GM20000 (cell line): Measurements from ENCODE around the gene BDP1.
"Not testable (repeated sequence)": the region's sequence is repeated elsewhere in the genome, so short reads cannot be mapped to it uniquely, and the experiment has no call there.

Source experiments
- DNase-seq: peaks from one replicate; pipeline ENCODE4 v3.0.0; 2012; ENCODE audit warnings: low spot score
- TF ChIP-seq, protein P1 (sequence below): IDR thresholded peaks from 2 replicates; pipeline ENCODE4 v1.5.1; 2012; ENCODE audit warnings: mild to moderate bottlenecking, control low read depth; ENCODE audit errors: extremely low read depth, missing control alignments

The BDP1 gene

DNA sequence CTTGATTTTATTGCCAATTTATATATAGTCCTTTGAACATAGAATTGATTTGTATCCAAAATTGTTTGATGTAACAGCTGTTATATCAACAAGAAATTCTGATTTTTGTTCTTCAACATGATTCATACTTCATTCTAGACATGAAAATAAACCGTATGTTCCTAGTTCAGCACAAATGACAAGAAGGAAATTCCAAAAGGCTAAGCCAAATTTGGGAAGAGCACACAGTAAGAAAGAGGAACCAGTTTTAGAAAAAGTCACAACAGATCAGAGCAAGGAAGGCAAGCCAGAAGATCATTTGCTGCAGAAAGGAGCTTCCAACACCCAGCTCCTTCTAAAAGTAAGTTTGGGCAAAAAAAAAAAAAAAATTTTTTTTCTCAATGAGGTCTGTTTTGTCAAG, 66.7 kb downstream of the BDP1 start:
- TF ChIP-seq, protein P1, sequence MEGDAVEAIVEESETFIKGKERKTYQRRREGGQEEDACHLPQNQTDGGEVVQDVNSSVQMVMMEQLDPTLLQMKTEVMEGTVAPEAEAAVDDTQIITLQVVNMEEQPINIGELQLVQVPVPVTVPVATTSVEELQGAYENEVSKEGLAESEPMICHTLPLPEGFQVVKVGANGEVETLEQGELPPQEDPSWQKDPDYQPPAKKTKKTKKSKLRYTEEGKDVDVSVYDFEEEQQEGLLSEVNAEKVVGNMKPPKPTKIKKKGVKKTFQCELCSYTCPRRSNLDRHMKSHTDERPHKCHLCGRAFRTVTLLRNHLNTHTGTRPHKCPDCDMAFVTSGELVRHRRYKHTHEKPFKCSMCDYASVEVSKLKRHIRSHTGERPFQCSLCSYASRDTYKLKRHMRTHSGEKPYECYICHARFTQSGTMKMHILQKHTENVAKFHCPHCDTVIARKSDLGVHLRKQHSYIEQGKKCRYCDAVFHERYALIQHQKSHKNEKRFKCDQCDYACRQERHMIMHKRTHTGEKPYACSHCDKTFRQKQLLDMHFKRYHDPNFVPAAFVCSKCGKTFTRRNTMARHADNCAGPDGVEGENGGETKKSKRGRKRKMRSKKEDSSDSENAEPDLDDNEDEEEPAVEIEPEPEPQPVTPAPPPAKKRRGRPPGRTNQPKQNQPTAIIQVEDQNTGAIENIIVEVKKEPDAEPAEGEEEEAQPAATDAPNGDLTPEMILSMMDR = no peak
- no peak for DNase-seq

DNA sequence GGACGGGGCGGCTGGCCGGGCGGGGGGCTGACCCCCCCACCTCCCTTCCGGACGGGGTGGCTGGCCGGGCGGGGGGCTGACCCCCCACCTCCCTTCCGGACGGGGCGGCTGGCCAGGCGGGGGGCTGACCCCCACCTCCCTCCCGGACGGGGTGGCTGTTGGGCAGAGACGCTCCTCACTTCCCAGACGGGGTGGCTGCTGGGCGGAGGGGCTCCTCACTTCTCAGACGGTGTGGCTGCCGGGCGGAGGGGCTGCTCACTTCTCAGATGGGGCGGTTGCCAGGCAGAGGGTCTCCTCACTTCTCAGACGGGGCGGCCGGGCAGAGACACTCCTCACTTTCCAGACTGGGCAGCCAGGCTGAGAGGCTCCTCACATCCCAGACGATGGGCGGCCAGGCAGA, 70.2 kb downstream of the BDP1 start:
- DNase-seq = not testable (repeated sequence)

DNA sequence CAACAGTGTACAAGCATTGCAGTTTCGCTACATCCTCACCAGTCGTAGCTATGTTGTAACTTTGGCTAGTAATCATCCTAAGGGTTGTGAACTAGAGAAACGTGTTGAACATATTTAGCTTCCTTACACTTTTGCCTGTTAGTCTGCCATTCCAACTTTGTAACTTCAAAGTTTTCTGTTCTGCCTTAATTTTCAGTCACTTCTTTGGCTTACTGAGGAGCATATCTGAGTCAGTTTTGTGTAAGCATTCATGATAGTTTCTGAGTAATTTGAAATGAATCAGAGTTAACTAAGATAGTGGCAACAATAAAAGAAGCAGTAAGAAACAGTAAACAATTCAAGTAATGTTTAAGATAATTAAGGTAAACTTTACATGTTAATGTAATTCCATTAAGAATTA, 72.8 kb downstream of the BDP1 start:
- TF ChIP-seq, protein P1 = no peak
- DNase-seq = no peak

DNA sequence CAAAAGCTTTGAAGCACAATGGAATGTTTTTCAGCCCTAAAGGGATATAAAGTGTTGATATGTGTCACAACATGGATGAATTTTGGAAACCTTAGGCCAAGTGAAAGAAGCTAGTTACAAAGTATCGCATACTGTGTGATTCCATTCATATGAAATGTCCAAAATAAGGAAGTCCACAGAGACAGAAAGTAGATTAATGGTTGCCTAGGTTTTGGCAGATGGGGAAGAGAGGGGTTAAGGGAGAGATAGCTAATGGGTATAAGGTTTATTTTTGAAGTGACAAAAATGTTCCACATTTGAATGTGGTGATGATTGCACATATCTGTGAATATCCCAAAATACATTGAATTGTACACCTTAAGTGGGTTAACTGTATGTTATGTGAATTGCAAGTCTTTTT, 74.2 kb downstream of the BDP1 start:
- no peak for DNase-seq
- TF ChIP-seq, protein P1 = no peak

DNA sequence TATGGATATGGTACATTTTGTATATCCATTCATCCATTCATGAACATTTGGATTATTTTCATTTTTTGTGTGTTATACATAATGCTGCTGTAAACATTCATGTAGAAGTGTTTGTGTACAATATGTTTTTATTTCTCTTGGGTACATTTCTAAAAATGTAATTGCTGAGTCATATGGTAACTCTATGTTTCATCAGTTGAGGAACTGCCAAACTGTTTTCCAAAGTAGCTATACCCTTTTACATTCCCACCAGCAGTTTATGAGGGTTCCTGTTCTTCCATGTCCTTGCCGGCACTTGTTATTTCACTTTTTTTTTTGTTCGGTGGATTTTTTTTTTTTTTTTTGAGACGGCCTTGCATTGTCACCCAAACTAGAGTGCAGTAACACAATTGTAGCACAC, 77.7 kb downstream of the BDP1 start:
- TF ChIP-seq, protein P1 = no peak
- no peak for DNase-seq

DNA sequence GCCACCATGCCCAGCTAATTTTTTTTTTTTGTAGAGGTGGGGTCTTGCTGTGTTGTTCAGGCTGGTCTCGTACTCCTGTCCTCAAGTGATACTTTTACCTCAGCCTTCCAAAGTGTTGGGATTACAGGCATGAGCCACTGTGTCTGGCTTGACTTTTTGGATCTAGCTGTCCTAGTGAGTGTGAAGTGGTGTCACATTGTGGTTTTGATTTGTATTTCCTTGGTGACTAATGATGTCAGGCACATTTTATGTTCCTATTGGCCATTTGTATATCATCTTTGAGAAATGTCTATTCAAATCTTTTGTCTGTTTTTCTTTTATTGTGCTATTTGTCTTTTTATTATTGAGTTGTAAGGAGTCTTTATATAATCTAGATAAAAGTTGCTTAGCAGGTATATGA, 78.2 kb downstream of the BDP1 start:
- TF ChIP-seq, protein P1 = no peak
- peak; percentile 31 for DNase-seq

DNA sequence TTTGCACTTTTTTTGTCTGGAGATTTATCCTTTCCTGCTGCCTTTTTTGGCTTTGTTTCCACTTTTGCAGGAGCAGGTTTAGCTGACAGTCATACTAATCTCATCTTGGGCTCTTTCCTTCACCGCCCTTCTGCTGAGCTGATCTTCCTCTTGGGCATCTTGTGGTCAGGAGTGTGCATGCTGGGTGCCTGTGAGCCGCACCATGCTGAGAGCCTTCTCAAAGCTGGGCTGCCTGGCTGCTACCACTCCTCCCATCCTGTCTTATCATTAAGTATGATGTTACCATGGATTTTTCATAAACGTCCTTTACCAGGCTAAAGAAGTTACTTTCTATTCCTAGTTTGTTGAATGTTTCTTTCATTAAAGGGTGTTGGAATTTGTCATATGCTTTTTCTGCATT, 82.2 kb downstream of the BDP1 start:
- DNase-seq = no peak
- TF ChIP-seq, protein P1 = no peak

DNA sequence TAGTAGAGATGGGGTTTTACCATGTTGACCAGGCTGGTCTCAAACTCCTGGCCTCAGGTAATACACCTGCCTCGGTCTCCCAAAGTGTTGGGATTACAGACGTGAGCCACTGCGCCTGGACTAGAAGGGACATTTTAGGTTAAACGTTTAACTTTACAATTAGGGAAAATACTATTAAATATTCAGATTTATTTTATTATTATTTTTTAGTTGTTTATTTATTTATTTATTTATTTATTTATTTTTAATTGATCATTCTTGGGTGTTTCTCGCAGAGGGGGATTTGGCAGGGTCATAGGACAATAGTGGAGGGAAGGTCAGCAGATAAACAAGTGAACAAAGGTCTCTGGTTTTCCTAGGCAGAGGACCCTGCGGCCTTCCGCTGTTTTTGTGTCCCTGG, 95.4 kb downstream of the BDP1 start:
- DNase-seq = not testable (repeated sequence)

DNA sequence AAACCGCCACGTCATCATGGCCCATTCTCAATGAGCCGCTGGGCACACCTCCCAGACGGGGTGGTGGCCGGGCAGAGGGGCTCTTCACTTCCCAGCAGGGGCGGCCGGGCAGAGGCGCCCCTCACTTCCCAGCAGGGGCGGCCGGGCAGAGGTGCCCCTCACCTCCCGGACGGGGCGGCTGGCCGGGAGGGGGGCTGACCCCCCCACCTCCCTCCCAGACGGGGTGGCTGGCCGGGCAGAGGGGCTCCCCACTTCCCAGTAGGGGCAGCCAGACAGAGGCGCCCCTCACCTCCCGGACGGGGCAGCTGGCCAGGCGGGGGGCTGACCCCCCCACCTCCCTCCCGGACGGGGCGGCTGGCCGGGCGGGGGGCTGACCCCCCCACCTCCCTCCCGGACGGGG, 96.1 kb downstream of the BDP1 start:
- DNase-seq = not testable (repeated sequence)

DNA sequence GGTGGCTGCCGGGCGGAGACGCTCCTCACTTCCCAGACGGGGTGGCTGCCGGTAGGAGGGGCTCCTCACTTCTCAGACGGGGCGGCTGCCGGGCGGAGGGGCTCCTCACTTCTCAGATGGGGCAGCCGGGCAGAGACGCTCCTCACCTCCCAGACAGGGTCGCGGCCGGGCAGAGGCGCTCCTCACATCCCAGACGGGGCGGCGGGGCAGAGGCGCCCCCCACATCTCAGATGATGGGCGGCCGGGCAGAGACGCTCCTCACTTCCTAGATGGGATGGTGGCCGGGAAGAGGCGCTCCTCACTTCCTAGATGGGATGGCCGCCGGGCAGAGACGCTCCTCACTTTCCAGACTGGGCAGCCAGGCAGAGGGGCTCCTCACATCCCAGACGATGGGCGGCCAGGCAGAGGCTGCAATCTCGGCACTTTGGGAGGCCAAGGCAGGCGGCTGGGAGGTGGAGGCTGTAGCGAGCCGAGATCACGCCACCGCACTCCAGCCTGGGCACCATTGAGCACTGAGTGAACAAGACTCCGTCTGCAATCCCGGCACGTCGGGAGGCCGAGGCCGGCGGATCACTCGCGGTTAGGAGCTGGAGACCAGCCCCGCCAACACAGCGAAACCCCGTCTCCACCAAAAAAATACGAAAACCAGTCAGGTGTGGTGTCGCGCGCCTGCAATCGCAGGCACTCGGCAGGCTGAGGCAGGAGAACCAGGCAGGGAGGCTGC, 96.7 kb downstream of the BDP1 start:
- DNase-seq = not testable (repeated sequence)
